GM18526 (cell line): ENCODE measurements around the gene OSBPL10.

Experiments
- POLR2A ChIP-seq: IDR thresholded peaks from 3 replicates; pipeline ENCODE4 v1.6.1; 2011; ENCODE audit not compliant: insufficient read length; ENCODE audit errors: extremely low read depth

Gene OSBPL10

GRCh38 chr3:31753050-31753425 is 228.0 kb downstream of the OSBPL10 start:
- no peak for TF ChIP-seq POLR2A

GRCh38 chr3:31752305-31753049 is 228.6 kb downstream of the OSBPL10 start:
- no peak for TF ChIP-seq POLR2A

- no peak for TF ChIP-seq POLR2A
Measured at GRCh38 chr3:31750341-31750740, 230.7 kb downstream of the OSBPL10 start.

GRCh38 chr3:31748933-31749295 is 232.1 kb downstream of the OSBPL10 start:
- no peak for TF ChIP-seq POLR2A

- TF ChIP-seq POLR2A = no peak
Measured at GRCh38 chr3:31748281-31748932, 232.7 kb downstream of the OSBPL10 start.

- TF ChIP-seq POLR2A = no peak
Measured at GRCh38 chr3:31747785-31748184, 233.3 kb downstream of the OSBPL10 start.

GRCh38 chr3:31744913-31745312 is 236.1 kb downstream of the OSBPL10 start:
- TF ChIP-seq POLR2A = no peak

GRCh38 chr3:31743331-31744089 is 237.6 kb downstream of the OSBPL10 start:
- no peak for TF ChIP-seq POLR2A

- TF ChIP-seq POLR2A = no peak
Measured at GRCh38 chr3:31740397-31740796, 240.7 kb downstream of the OSBPL10 start.

- TF ChIP-seq POLR2A = no peak
Measured at GRCh38 chr3:31738412-31738811, 242.7 kb downstream of the OSBPL10 start.

GRCh38 chr3:31735667-31736066 is 245.4 kb downstream of the OSBPL10 start:
- TF ChIP-seq POLR2A = no peak

- no peak for TF ChIP-seq POLR2A
Measured at GRCh38 chr3:31733234-31733667, 247.8 kb downstream of the OSBPL10 start.

- no peak for TF ChIP-seq POLR2A
Measured at GRCh38 chr3:31732548-31732947, 248.5 kb downstream of the OSBPL10 start.

GRCh38 chr3:31729573-31729972 is 251.5 kb downstream of the OSBPL10 start:
- no peak for TF ChIP-seq POLR2A

GRCh38 chr3:31729082-31729481 is 252.0 kb downstream of the OSBPL10 start:
- TF ChIP-seq POLR2A = no peak

GRCh38 chr3:31728403-31728802 is 252.7 kb downstream of the OSBPL10 start:
- no peak for TF ChIP-seq POLR2A

GRCh38 chr3:31725976-31726375 is 255.1 kb downstream of the OSBPL10 start:
- TF ChIP-seq POLR2A = no peak

GRCh38 chr3:31725568-31725967 is 255.5 kb downstream of the OSBPL10 start:
- no peak for TF ChIP-seq POLR2A
